Heart right ventricle (tissue), 16 donors: ENCODE measurements around the gene TMEM87B. TPM values are rescaled to one million over a fixed set of nuclear protein-coding genes. Genes with fewer than 3 reads are reported as not detected.

Experiments
- ATAC-seq, 8 donors: fragments of 200-7000 bp; cut with Tn5 transposase; one replicate each; pipeline ENCODE4 v1.9.1; 2020; ENCODE audit warnings: mild to moderate bottlenecking in 8 of 8, moderate library complexity in 8 of 8, moderate number of reproducible peaks in 1 of 8
- DNase-seq, 2 donors: peaks; one replicate each; pipeline ENCODE4 v3.0.0-alpha.2; 2020
- H3K27ac ChIP-seq, 10 donors: fragments of 200-600 bp; sonication (generic) in 2 of 10; one replicate each; pipeline versions ENCODE4 v1.5.0 to v1.8.0; 2020 to 2022; ENCODE audit warnings: mild to moderate bottlenecking in 3 of 10
- H3K27me3 ChIP-seq, 7 donors: fragments of 200-600 bp; one replicate each; pipeline ENCODE4 v1.8.0; 2021 to 2022; ENCODE audit warnings: mild to moderate bottlenecking in 2 of 7
- H3K36me3 ChIP-seq, 9 donors: fragments of 200-600 bp; sonication (generic) in 1 of 9; one replicate each; pipeline versions ENCODE4 v1.5.0 to v1.8.0; 2020 to 2022; ENCODE audit warnings: mild to moderate bottlenecking in 2 of 9
- H3K4me1 ChIP-seq, 9 donors: fragments of 200-600 bp; sonication (generic) in 1 of 9; one replicate each; pipeline versions ENCODE4 v1.5.0 to v1.8.0; 2020 to 2022; ENCODE audit warnings: mild to moderate bottlenecking in 4 of 9
- H3K4me3 ChIP-seq, 10 donors: fragments of 200-600 bp; sonication (generic) in 2 of 10; one replicate each; pipeline versions ENCODE4 v1.5.0 to v1.8.0; 2020 to 2022; ENCODE audit warnings: mild to moderate bottlenecking in 7 of 10, moderate library complexity in 2 of 10
- H3K9me3 ChIP-seq, 11 donors: fragments of 200-600 bp in 10 of 11; sonication (generic) in 2 of 11; one replicate each; pipeline versions ENCODE4 v1.5.0 to v1.8.0; 2013 to 2022; ENCODE audit warnings: mild to moderate bottlenecking in 2 of 11, control low read depth in 1 of 11, moderate library complexity in 1 of 11
- WGBS, 2 donors: extraction: QIAGEN DNeasy Blood & Tissue Kit; methylation state at CpG; one replicate each; pipeline ENCODE4 v1.1.7; 2013; ENCODE audit warnings: inconsistent platforms in 1 of 2; 5-methylcytosine and 5-hydroxymethylcytosine counted together
- intact Hi-C, 10 donors: fragments of 100-400 bp; cut with DNase I; formaldehyde crosslinking; loops; one replicate each; pipeline versions ENCODE4 v1.11.1 to v1.14.2; 2022
- polyA plus RNA-seq, 2 donors: library from polyadenylated mRNA; stranded (reverse); fragments of 200-250 nt; gene quantifications; one replicate each; pipeline ENCODE4 v1.2.3, GENCODE V29; 2013
- total RNA-seq, 10 donors: library from RNA; stranded (reverse); fragmentation: NEBNext Ultra II Directional in 3 of 10; extraction: Animal tissue kit (Norgen Biotek cat#: 25700) in 3 of 10; gene quantifications; one replicate each; pipeline versions ENCODE4 v1.2.1 to v1.2.4, GENCODE V29; 2021 to 2023
- TF ChIP-seq, protein P1 (sequence below), 9 donors: fragments of 200-600 bp; sonication (generic) in 2 of 9; IDR thresholded peaks; one replicate each; pipeline versions ENCODE4 v1.5.0 to v1.8.0; 2021 to 2022; ENCODE audit warnings: antibody characterized with exemption in 9 of 9, mild to moderate bottlenecking in 5 of 9, moderate library complexity in 1 of 9
- donor health status: Arrhythmogenic right ventricular cardiomyopathy.
- donor health status: ischemic (EF 13 %, LVEDD 7.1; RV severe dilation, severe dysfunction).
- donor health status: healthy with polysubstance abuse.
- donor health status: DM: no; HTN: yes; CAD: no.
- donor health status: DM: no; HTN: no; CAD: no.
- donor health status: ischemic (EF 25% LVEDD 6.9; RV normal size, moderate dysfunction).
- donor health status: ischemic (EF 25% LVEDD 5.7; RV mildly dilated, moderate dysfunction).
- donor health status: healthy.
- donor health status: DM: yes; HTN: yes; CAD: no.
- donor health status: Ischemic cardiomyopathy.
- donor health status: ischemic (EF 35%, LVEDD 5.7; RV mildly dilated, moderate dysfunction).
- donor health status: nonischemic (EF 11% LVEDD 7.7; RV severe dilation, severe dysfunction).
- donor health status: DM: yes; HTN: yes; CAD: no.
- donor health status: PGD.
- donor health status: ischemic (EF 29% LVEDD 5.4; RV normal size, mild dysfunction).
- donor health status: nonischemic (EF 23%, LVEDD 6.1; RV moderate dilation, normal function).

Gene TMEM87B
- total and polyA plus RNA-seq, 12 donors: 4.4 to 11.1 (median 5.7) TPM

DNA sequence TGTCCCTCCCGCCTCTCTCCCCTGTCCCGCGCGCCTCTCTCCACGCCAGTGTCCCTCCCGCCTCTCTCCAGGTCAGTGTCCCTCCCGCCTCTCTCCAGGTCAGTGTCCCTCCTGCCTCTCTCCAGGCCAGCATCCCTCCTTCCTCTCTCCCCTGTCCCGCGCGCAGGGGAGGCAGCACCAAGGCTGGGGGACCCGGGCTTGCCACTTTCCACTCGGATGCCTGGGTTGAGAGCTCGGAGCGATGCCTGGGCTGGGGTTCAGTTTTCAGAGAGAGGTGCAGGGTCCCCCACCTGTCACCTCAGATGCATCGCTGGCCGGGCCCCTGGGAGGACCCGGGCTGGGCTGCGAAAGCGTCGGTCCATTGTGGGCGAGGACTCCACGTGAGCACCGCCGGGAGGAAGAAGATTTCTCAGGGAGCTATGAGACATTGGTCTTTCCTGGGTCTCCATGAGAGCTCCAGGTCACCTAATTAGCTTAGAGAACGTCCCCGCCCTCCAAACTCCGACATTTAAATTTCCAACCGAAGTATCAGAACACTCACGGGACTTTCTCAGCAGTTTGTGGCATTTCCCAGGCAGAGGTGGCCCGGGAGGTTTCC is 85.2 kb downstream of the TMEM87B start:
- no peak for ATAC-seq
- no peaks in the 10 kb centered on the region for H3K36me3 ChIP-seq
- H3K27ac ChIP-seq: peak overlapping the region in 1 of 10 donors; percentile 12
- peaks cover 0 to 9% (median 3%) of the 10 kb centered on the region in 9 donors for H3K4me1 ChIP-seq
- H3K4me3 ChIP-seq: peak overlapping the region in 7 of 10 donors; percentile 10 to 44 (median 28)
- DNase-seq: peak in 1 of 2 donors; percentile 31
- no peaks in the 10 kb centered on the region for H3K9me3 ChIP-seq
- WGBS, 2 donors: 14 to 23% methylated on average over 27 to 30 of the region's 30 CpGs
- H3K27me3 ChIP-seq: peaks cover 0 to 20% (median 5%) of the 10 kb centered on the region in 7 donors
- TF ChIP-seq, protein P1, sequence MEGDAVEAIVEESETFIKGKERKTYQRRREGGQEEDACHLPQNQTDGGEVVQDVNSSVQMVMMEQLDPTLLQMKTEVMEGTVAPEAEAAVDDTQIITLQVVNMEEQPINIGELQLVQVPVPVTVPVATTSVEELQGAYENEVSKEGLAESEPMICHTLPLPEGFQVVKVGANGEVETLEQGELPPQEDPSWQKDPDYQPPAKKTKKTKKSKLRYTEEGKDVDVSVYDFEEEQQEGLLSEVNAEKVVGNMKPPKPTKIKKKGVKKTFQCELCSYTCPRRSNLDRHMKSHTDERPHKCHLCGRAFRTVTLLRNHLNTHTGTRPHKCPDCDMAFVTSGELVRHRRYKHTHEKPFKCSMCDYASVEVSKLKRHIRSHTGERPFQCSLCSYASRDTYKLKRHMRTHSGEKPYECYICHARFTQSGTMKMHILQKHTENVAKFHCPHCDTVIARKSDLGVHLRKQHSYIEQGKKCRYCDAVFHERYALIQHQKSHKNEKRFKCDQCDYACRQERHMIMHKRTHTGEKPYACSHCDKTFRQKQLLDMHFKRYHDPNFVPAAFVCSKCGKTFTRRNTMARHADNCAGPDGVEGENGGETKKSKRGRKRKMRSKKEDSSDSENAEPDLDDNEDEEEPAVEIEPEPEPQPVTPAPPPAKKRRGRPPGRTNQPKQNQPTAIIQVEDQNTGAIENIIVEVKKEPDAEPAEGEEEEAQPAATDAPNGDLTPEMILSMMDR (IDR thresholded peaks at IDR 0.05): no peak
- intact Hi-C loops: no loop called here

DNA sequence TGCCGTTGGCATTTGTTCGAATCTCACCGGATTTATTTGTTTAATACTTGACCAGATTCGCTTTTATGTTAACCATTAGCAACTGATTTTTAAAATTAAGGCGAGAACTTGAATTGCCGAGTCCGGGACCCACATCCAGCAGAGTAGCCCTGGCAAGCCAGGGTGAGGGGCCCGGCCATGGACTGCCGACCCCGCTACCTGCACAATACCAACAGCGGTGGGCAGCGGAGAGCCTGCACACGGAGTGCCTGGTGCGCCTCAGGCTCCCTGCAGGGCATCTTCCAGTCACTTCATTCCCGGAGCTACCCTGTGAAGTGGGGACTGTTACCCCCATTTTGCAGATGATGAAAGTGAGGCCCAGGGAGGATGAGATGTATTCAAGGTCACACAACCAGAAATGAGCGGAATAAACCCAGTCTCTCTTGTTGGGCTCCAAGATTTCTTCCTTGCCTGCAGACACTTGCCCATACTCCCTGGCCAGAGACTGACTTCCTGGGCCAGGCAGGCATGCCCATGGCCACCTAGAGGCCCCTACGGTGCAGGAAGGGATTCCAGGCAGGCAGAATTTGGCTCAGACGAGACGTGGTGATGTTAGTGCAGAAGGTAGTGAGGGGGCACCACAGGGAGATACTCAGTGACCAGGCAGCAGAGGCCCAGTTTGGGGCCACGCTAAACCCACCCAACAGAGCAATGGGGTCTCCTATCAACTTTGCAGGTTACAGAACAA is 86.0 kb downstream of the TMEM87B start:
- TF ChIP-seq, protein P1 (IDR thresholded peaks at IDR 0.05): no peak
- ATAC-seq (no peak), DNase-seq (no peak)
- intact Hi-C loops: no loop called here
- Histone ChIP-seq H3K4me3 (peak overlapping the region in 1 of 10 donors; percentile 33), H3K36me3 (no peaks in the 10 kb centered on the region), H3K9me3 (no peaks in the 10 kb centered on the region), H3K27me3 (peaks cover 0 to 20% (median 5%) of the 10 kb centered on the region in 7 donors), H3K27ac (no peak overlapping the region), H3K4me1 (peaks cover 0 to 9% (median 3%) of the 10 kb centered on the region in 9 donors)
- WGBS, 2 donors: 89 to 90% methylated on average over 20 of the region's 20 CpGs

- DNase-seq: no peak
- Histone ChIP-seq H3K4me3 (no peak overlapping the region), H3K27me3 (peaks cover 0 to 20% (median 4%) of the 10 kb centered on the region in 7 donors), H3K36me3 (no peaks in the 10 kb centered on the region), H3K4me1 (peaks cover 0 to 9% (median 3%) of the 10 kb centered on the region in 9 donors), H3K9me3 (no peaks in the 10 kb centered on the region), H3K27ac (no peak overlapping the region)
- intact Hi-C loops: no loop called here
- TF ChIP-seq, protein P1 (IDR thresholded peaks at IDR 0.05): no peak
- 88 to 91% methylated on average over 7 of the region's 7 CpGs for WGBS, 2 donors
- no peak for ATAC-seq
Observed at GRCh38 chr2:112141626-112142007, 86.5 kb downstream of the TMEM87B start.

- intact Hi-C loops: no loop called here
- Histone ChIP-seq H3K27ac (no peak overlapping the region), H3K9me3 (no peaks in the 10 kb centered on the region), H3K36me3 (no peaks in the 10 kb centered on the region), H3K4me3 (no peak overlapping the region), H3K27me3 (peaks cover 0 to 19% (median 0%) of the 10 kb centered on the region in 7 donors), H3K4me1 (peaks cover 0 to 5% (median 0%) of the 10 kb centered on the region in 9 donors)
- WGBS, 2 donors: 87 to 91% methylated on average over 8 of the region's 8 CpGs
- DNase-seq (no peak), ATAC-seq (no peak)
- TF ChIP-seq, protein P1 (IDR thresholded peaks at IDR 0.05): no peak
Observed at GRCh38 chr2:112142525-112143078, 87.5 kb downstream of the TMEM87B start.
